Subcutaneous adipose tissue (tissue), 4 donors: ENCODE results near the gene PPTC7. TPM values are rescaled to one million over a fixed set of nuclear protein-coding genes. Genes with fewer than 3 reads are reported as not detected.

Experiments
- total RNA-seq, 4 donors: library from RNA; depleted of rRNA; stranded (reverse); fragments of >200 nt; gene quantifications; one replicate each; pipeline ENCODE4 v1.1.0, GENCODE V29; 2016
- TF ChIP-seq, protein P1 (sequence below): fragments of 450-650 bp; IDR thresholded peaks from one replicate; pipeline ENCODE4 v1.5.1; 2016; ENCODE audit warnings: low read depth, mild to moderate bottlenecking, control low read depth, antibody characterized with exemption, moderate library complexity

PPTC7 gene
- total RNA-seq, 4 donors from 2014 or later, result 24.9 to 31.3 (median 30.3) TPM

DNA sequence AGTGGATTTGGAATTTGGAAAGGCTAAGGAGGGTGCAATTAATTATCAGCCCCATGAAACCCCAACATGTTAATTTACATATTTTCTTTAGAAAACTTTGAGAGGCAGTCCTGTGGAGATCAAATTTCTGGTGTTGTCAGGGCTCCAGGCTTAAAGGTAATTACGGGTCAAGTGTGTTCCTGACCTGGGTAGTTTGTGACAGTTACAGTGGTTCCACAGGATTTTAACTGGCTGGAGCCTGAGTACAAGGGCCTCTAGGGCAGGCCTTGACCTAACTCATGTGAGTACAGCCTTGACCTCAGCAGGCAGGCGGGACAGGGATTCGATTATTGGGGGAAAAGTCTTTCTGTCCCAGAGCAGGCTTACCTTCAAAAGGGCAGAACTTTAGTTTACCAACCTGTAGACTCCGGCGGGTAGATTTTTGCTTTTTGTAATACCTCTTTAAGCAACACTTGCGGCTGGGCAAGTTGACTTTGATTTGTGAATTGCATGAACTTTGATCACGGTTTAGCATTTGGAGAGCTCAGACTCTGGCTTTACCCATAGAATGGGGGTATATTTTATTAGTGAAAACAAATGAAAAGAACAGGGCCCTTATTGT, 8.4 kb upstream of the PPTC7 start:
- TF ChIP-seq, protein P1, sequence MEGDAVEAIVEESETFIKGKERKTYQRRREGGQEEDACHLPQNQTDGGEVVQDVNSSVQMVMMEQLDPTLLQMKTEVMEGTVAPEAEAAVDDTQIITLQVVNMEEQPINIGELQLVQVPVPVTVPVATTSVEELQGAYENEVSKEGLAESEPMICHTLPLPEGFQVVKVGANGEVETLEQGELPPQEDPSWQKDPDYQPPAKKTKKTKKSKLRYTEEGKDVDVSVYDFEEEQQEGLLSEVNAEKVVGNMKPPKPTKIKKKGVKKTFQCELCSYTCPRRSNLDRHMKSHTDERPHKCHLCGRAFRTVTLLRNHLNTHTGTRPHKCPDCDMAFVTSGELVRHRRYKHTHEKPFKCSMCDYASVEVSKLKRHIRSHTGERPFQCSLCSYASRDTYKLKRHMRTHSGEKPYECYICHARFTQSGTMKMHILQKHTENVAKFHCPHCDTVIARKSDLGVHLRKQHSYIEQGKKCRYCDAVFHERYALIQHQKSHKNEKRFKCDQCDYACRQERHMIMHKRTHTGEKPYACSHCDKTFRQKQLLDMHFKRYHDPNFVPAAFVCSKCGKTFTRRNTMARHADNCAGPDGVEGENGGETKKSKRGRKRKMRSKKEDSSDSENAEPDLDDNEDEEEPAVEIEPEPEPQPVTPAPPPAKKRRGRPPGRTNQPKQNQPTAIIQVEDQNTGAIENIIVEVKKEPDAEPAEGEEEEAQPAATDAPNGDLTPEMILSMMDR, result no peak

DNA sequence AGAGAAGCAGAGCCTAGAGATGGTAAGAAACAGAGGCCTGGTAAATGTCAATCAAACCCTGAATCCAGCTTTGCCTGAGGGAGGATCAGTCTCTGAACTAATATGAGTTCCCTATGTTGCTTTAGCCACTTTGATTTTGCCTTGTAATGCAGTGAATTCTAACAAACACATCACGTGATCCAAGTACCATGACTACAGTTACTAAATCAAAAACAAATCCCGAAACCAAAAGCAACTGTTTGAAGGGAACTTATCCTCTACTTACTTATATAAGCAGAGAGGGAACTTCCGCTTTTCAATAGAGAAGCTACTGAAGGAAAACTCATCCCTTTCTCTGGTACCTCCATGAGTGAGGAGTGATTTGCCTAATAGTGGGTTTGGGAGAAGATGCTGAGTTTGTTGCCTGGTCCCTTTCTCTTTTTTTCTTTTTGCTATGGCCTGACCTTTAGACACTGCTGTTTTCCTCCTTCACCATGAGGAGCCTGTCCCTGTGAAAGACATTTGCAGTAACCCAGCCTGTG, 7.7 kb upstream of the PPTC7 start:
- TF ChIP-seq, protein P1, result no peak

DNA sequence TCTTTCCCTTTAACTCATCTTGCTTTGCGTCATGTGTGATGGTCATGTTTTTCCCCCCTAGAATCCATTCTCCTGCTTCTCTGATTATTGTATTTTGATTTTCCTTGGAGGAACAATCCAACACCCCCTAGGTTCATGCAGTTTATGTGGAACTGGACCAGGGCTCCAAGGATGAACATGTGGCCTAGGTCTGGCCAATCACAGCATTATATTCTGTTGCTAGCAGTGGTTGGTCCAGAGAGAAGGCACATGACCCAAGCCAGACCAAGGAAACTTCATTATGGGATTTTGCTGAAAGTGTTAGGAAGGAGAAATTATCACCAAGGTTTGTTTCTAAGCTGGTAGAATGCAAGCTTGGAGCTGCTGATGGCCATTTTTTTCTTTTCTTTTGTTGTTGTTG, 6.9 kb upstream of the PPTC7 start:
- TF ChIP-seq, protein P1, result no peak

DNA sequence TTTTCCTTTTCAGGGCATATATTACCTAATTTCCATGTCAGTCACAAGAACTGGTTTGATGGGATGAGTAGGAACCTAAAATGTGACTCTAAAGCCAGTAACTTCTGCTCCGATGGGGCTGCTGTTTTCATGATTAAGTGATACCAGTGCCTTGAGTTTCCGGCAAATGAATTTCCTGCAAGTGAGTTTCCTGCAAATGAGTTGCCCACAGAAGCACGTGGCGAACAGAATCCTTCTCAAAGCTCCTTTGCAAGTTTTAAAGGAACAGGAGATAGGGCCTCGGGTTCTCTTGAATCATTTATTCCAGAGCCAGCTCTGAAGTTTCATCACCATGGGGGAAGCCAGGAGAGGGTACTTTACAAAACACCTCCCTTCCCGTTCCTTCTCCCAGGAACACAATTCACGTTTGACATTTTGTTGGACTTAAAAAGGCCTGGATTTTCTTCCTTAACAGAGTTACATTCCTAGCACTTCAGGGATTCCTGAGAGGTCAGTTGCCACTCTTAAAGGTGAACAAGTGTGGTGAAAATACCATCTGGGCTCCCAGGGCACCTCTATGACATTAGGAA, 2.2 kb upstream of the PPTC7 start:
- TF ChIP-seq, protein P1, result no peak

DNA sequence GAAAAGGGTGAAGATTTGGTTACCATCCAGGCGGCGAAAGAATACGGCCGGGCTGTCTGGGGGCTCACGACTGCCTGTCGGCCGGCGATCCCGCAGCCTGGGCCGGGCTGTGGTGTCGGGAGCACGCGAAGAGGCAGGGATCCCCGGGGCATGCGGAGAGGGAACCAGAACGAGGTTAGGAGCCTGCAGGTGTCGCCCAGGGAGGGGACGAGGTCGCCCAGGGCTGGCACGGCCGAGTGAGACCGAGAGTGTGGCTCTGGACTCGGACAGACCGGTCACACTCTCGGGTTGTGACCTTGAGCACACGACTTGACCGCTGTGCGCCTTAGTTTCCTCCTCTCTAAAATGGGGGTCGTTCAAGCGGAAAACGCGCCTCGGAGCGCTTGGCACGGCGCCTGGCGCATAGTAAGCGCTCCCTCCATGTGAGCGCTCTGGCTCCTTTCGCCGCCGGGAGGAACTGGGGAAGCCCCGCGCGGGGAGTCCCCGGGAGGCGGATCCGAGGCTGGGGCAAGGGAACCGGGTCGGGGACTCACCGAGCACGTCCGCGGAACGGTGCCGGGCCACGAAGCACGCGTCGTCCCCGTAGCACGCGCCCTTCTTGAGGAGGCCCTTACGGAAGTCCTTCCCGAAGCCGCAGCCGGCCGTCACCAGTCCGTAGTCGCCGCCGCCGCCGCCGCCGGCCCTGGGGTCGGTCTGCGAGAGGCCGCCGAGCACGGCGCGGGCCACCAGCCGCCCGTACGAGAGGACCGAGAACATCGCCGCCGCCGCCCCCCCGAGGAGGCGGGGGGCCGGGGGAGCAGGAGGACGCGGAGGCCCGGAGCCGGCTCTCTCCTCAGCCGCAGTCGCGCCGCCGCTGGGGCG, 612 bp downstream of the PPTC7 start:
- TF ChIP-seq, protein P1, result no peak

DNA sequence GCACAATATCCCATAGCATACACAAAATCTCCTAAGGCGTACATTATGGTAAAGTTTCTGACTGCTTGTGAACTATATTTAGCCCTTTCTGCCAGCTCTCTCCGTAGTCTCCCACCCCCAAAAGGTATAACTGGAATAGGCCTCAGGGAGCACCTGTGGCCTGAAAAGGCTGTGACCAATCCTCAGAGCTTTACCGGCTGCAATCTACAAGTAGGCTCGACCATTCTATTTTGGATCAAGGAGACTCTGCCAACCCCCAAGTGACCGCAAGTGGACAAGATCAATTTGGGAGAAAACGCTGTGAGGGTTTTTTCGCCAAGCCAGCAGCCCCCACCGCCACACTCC, 1.2 kb downstream of the PPTC7 start:
- TF ChIP-seq, protein P1, result no peak
